ENCODE results near the gene NEURL1B.

GRCh38 chr5:172664018-172664417 is 23.0 kb downstream of the NEURL1B start:
- TF ChIP-seq CTCF (conservative IDR thresholded peaks at IDR 0.05) (no peak), ZFX (IDR thresholded peaks at IDR 0.05) (no peak)
